GM12878 (cell line): Measurements from ENCODE around the gene RGS11. TPM values are rescaled to one million over a fixed set of nuclear protein-coding genes. Genes with fewer than 3 reads are reported as not detected.

ENCODE experiments used
- ASH2L ChIP-seq: fragments of 300-600, 200-600 bp; sonication (generic); IDR thresholded peaks from 2 replicates; pipeline ENCODE4 v1.6.1; 2017; ENCODE audit warnings: low read depth, mild to moderate bottlenecking, borderline replicate concordance
- CBX3 ChIP-seq: fragments of 200-600 bp; sonication (generic); IDR thresholded peaks from 2 replicates; pipeline ENCODE4 v1.6.1; 2016; ENCODE audit warnings: low read depth, borderline replicate concordance
- CHD1 ChIP-seq: IDR thresholded peaks from 2 replicates; pipeline ENCODE4 v1.6.1; 2012; ENCODE audit warnings: low read depth, low read length, improper control_type of control experiment
- DPF2 ChIP-seq: fragments of 450-650 bp; IDR thresholded peaks from 2 replicates; pipeline ENCODE4 v1.6.1; 2017; ENCODE audit warnings: mild to moderate bottlenecking
- HDGF ChIP-seq: fragments of 450-650 bp; IDR thresholded peaks from 2 replicates; pipeline ENCODE4 v1.6.1; 2016; ENCODE audit warnings: antibody characterized with exemption
- LARP7 ChIP-seq: fragments of 450-650 bp; IDR thresholded peaks from 2 replicates; pipeline ENCODE4 v1.6.1; 2017; ENCODE audit warnings: mild to moderate bottlenecking
- MEF2B ChIP-seq: fragments of 450-650 bp; IDR thresholded peaks from 2 replicates; pipeline ENCODE4 v1.6.1; 2018; ENCODE audit warnings: mild to moderate bottlenecking, moderate library complexity; ENCODE audit not compliant: partially characterized antibody, poor library complexity, severe bottlenecking
- MLLT1 ChIP-seq: fragments of 450-650 bp; IDR thresholded peaks from 2 replicates; pipeline ENCODE4 v1.6.1; 2016; ENCODE audit warnings: mild to moderate bottlenecking
- MXI1 ChIP-seq: fragments of 150-350 bp; IDR thresholded peaks from 2 replicates; pipeline ENCODE4 v1.6.1; 2011; ENCODE audit warnings: low read depth, mild to moderate bottlenecking, inconsistent platforms, low read length, improper control_type of control experiment
- MYB ChIP-seq: fragments of 150-350 bp; IDR thresholded peaks from 2 replicates; pipeline ENCODE4 v1.6.1; 2014; ENCODE audit warnings: mild to moderate bottlenecking, low read depth, low read length, borderline replicate concordance
- NKRF ChIP-seq: fragments of 450-650 bp; conservative IDR thresholded peaks from 2 replicates; pipeline ENCODE4 v1.6.1; 2017; ENCODE audit warnings: mild to moderate bottlenecking, moderate library complexity
- NR2C2 ChIP-seq: IDR thresholded peaks from 2 replicates; pipeline ENCODE4 v1.6.1; 2011; ENCODE audit warnings: borderline replicate concordance, low read depth; ENCODE audit not compliant: control insufficient read depth, insufficient read length
- NRF1 ChIP-seq: conservative IDR thresholded peaks from 2 replicates; pipeline ENCODE4 v1.6.1; 2011; ENCODE audit warnings: mild to moderate bottlenecking, low read depth, low read length, improper control_type of control experiment
- POLR2AphosphoS5 ChIP-seq: IDR thresholded peaks from 2 replicates; pipeline ENCODE4 v1.6.1; 2011; ENCODE audit warnings: mild to moderate bottlenecking, low read length, inconsistent platforms
- POU2F2 ChIP-seq: IDR thresholded peaks from 3 replicates; pipeline ENCODE4 v1.6.1; 2011; ENCODE audit warnings: low read depth, mild to moderate bottlenecking, low read length, borderline replicate concordance
- RAD21 ChIP-seq: IDR thresholded peaks from 2 replicates; pipeline ENCODE4 v1.6.1; 2011; ENCODE audit warnings: mild to moderate bottlenecking, low read depth, low read length, moderate library complexity; ENCODE audit not compliant: insufficient read depth
- RB1 ChIP-seq: fragments of 450-650 bp; formaldehyde crosslinking; IDR thresholded peaks from 2 replicates; pipeline ENCODE4 v1.6.1; 2017; ENCODE audit warnings: mild to moderate bottlenecking, borderline replicate concordance
- RUNX3 ChIP-seq: IDR thresholded peaks from 2 replicates; pipeline ENCODE4 v1.6.1; 2012; ENCODE audit warnings: low read length, inconsistent platforms
- TAF1 ChIP-seq: IDR thresholded peaks from 2 replicates; pipeline ENCODE4 v1.6.1; 2011; ENCODE audit warnings: mild to moderate bottlenecking, low read depth, low read length, borderline replicate concordance
- TCF3 ChIP-seq: IDR thresholded peaks from 2 replicates; pipeline ENCODE4 v1.6.1; 2012; ENCODE audit warnings: low read depth, mild to moderate bottlenecking, low read length, borderline replicate concordance; ENCODE audit not compliant: insufficient read depth
- WRNIP1 ChIP-seq: IDR thresholded peaks from 2 replicates; pipeline ENCODE4 v1.6.1; 2011; ENCODE audit warnings: low read depth, low read length, improper control_type of control experiment, borderline replicate concordance
- polyA plus RNA-seq, 11 experiments: library from polyadenylated mRNA; depleted of rRNA in 4 of 11; unstranded in 6 of 11; stranded (reverse) in 5 of 11; fragments of >200 nt; fragmentation: Nextera tagmentation in 4 of 11; fragmentation: Illumina TruSeq in 1 of 11; extraction: Ambion mirVana in 4 of 11; extraction: Trizol in 1 of 11; gene quantifications; 1 replicate in 1 of 11; 2 replicates in 10 of 11; pipeline versions ENCODE4 v1.2.1 to v1.2.3, GENCODE V29; 2011 to 2016; ENCODE audit warnings: inconsistent platforms in 2 of 11, missing spikeins in 2 of 11, low read depth in 1 of 11
- total RNA-seq, 4 experiments: library from RNA; depleted of rRNA in 3 of 4; stranded (reverse); fragments of >200 nt in 3 of 4; fragmentation: Illumina TruSeq in 1 of 4; extraction: Trizol in 1 of 4; gene quantifications; 2 replicates each; pipeline versions ENCODE4 v1.2.1 to v1.2.3, GENCODE V29; 2013 to 2021
- TF ChIP-seq, protein P1 (sequence below): fragments of 450-650 bp; IDR thresholded peaks from 2 replicates; pipeline ENCODE4 v1.6.1; 2017; ENCODE audit warnings: mild to moderate bottlenecking
- TF ChIP-seq, protein P2 (sequence below): IDR thresholded peaks from 2 replicates; pipeline ENCODE4 v1.6.1; 2012; ENCODE audit warnings: low read length, inconsistent platforms

Gene RGS11
- total and polyA plus RNA-seq, 10 of the 15 experiments (the other 5 are each of a cell fraction or from before 2014, with no cell fraction given): 0.04 TPM; not detected in 9

- no peak for TF ChIP-seq NR2C2
- no peak for TF ChIP-seq WRNIP1
- TF ChIP-seq RAD21: 0 out of 2 replicates have a peak, but pooled peaks have one; percentile 16
- no peak for TF ChIP-seq MEF2B
- TF ChIP-seq POU2F2: peak; percentile 38; the same call in 2 of the 3 replicates
- TF ChIP-seq, protein P1, sequence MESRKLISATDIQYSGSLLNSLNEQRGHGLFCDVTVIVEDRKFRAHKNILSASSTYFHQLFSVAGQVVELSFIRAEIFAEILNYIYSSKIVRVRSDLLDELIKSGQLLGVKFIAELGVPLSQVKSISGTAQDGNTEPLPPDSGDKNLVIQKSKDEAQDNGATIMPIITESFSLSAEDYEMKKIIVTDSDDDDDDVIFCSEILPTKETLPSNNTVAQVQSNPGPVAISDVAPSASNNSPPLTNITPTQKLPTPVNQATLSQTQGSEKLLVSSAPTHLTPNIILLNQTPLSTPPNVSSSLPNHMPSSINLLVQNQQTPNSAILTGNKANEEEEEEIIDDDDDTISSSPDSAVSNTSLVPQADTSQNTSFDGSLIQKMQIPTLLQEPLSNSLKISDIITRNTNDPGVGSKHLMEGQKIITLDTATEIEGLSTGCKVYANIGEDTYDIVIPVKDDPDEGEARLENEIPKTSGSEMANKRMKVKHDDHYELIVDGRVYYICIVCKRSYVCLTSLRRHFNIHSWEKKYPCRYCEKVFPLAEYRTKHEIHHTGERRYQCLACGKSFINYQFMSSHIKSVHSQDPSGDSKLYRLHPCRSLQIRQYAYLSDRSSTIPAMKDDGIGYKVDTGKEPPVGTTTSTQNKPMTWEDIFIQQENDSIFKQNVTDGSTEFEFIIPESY: no peak
- TF ChIP-seq DPF2: peak; percentile 96
- TF ChIP-seq MXI1: peak; percentile 78
- no peak for TF ChIP-seq ASH2L
- TF ChIP-seq POLR2AphosphoS5: peak; percentile 88
- peak; percentile 97 for TF ChIP-seq HDGF
- TF ChIP-seq RUNX3: peak; percentile 94
- no peak for TF ChIP-seq CBX3
- TF ChIP-seq NKRF: peak; percentile 77; the same call in 1 of the 2 replicates
- TF ChIP-seq NRF1: peak; percentile 25; the same call in 1 of the 2 replicates
- TF ChIP-seq TCF3: peak; percentile 21; the same call in 1 of the 2 replicates
- peak; percentile 44 for TF ChIP-seq MLLT1
- no peak for TF ChIP-seq CHD1
- TF ChIP-seq, protein P2, sequence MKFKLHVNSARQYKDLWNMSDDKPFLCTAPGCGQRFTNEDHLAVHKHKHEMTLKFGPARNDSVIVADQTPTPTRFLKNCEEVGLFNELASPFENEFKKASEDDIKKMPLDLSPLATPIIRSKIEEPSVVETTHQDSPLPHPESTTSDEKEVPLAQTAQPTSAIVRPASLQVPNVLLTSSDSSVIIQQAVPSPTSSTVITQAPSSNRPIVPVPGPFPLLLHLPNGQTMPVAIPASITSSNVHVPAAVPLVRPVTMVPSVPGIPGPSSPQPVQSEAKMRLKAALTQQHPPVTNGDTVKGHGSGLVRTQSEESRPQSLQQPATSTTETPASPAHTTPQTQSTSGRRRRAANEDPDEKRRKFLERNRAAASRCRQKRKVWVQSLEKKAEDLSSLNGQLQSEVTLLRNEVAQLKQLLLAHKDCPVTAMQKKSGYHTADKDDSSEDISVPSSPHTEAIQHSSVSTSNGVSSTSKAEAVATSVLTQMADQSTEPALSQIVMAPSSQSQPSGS: no peak
- TF ChIP-seq LARP7: peak; percentile 97
- peak; percentile 38; the same call in 1 of the 2 replicates for TF ChIP-seq TAF1
- TF ChIP-seq MYB: no peak
- TF ChIP-seq RB1: peak; percentile 31; the same call in 1 of the 2 replicates
Measured at GRCh38 chr16:234468-235305, 41.1 kb downstream of the RGS11 start, which contains the start of gene FAM234A (continued).
